ENCODE measurements around the gene SLC38A6. TPM values are rescaled to one million over a fixed set of nuclear protein-coding genes. Genes with fewer than 3 reads are reported as not detected.

The SLC38A6 gene
- total and polyA plus RNA-seq, 2 donors from 2014 or later, result 16.6 to 21.9 TPM

DNA sequence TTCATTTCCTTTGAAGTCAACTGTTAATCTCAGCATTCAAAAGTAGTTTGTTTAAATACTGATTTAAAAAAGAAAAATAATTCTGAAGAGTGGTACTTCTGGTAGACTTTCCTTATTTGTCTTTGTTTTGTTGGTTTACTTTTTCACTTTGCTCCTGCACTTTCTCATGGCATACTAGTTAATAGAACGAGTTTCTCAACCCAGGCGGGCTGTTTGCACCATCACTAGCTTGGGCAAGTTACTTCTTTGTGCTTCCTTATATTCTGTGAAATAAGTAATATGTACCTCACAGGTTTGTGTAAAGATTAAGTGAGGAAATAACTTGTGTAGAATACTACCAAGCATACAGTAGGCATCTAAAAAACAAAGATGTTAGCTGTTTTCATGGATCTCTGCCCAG, 45.5 kb downstream of the SLC38A6 start:
- intact Hi-C loops (cut with DNase I), result loop anchor here (10.0 kb wide), 1 partner anchor 402 kb away; no protein-coding TSS in a partner anchor
- no peak overlapping the region for H3K27ac ChIP-seq (ENCODE audit: low read depth in 2 of 2, low read length in 2 of 2)
- no peaks in the 10 kb centered on the region for H3K4me1 ChIP-seq (ENCODE audit: control insufficient read depth in 2 of 3, insufficient read depth in 2 of 3, low read depth in 1 of 3, low read length in 3 of 3)
- no peaks in the 10 kb centered on the region for H3K36me3 ChIP-seq (ENCODE audit: control insufficient read depth in 2 of 3, insufficient read depth in 3 of 3, low read length in 3 of 3)
- H3K4me3 ChIP-seq (ENCODE audit: low read length in 3 of 3), result no peak overlapping the region
- TF ChIP-seq CTCF (IDR thresholded peaks at IDR 0.05; ENCODE audit: borderline replicate concordance, extremely low read depth, insufficient read depth), result no peak
- H3K9me3 ChIP-seq (ENCODE audit: control insufficient read depth in 2 of 3, insufficient read depth in 1 of 3, low read length in 3 of 3), result no peaks in the 10 kb centered on the region
- DNase-seq (no peak), FAIRE-seq (no peak)
- no peaks in the 10 kb centered on the region for H3K27me3 ChIP-seq (ENCODE audit: control insufficient read depth, insufficient read depth, low read length)
- H3K9ac ChIP-seq (ENCODE audit: low read length in 3 of 3), result no peak overlapping the region

DNA sequence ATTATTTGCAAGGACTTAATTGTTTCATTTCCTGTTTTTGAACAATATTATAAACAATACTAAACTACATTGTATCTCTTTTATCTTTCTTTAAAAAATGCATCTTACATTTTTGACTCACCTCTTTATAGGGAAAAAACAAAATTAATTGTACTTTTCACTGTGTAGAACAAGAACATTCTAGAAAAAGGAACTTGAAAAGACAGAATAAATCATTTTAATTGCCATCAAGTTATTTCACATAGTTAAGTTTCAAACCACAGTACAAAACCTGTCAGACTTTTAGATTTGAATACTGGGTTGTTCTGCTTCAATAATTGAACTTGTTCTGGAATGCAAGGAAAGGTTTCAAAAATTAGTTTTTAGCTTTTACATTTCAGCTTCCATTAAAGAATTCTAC, 50.0 kb downstream of the SLC38A6 start:
- H3K9me3 ChIP-seq (ENCODE audit: control insufficient read depth in 2 of 3, insufficient read depth in 1 of 3, low read length in 3 of 3), result no peaks in the 10 kb centered on the region
- H3K4me3 ChIP-seq (ENCODE audit: low read length in 3 of 3), result no peak overlapping the region
- TF ChIP-seq CTCF (IDR thresholded peaks at IDR 0.05; ENCODE audit: borderline replicate concordance, extremely low read depth, insufficient read depth), result no peak

DNA sequence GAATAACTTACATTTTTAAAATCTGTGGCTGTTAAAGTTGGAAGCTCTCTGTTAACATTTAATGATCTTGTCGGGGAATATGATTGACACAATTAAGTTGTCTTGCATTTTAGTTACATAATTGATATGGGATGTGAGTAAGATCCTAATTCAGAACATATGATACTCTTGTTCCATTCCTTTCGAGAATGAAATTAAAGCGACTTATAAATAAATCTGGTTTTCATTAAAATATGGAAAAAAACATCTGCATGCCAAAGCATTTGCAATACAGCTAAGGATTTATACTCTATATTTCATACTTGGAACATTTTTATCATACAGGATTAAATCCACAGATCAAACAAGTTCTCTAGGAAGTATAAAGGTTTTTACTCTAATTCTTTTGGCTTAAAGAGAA, 52.0 kb downstream of the SLC38A6 start:
- no peak overlapping the region for H3K9ac ChIP-seq (ENCODE audit: low read length in 3 of 3)
- DNase-seq (no peak), FAIRE-seq (no peak)
- H3K27ac ChIP-seq (ENCODE audit: low read depth in 2 of 2, low read length in 2 of 2), result no peak overlapping the region
- no peaks in the 10 kb centered on the region for H3K9me3 ChIP-seq (ENCODE audit: control insufficient read depth in 2 of 3, insufficient read depth in 1 of 3, low read length in 3 of 3)
- intact Hi-C loops (cut with DNase I), result no loop called here
- H3K4me3 ChIP-seq (ENCODE audit: low read length in 3 of 3), result no peak overlapping the region
- TF ChIP-seq CTCF (IDR thresholded peaks at IDR 0.05; ENCODE audit: borderline replicate concordance, extremely low read depth, insufficient read depth), result no peak
- H3K36me3 ChIP-seq (ENCODE audit: control insufficient read depth in 2 of 3, insufficient read depth in 3 of 3, low read length in 3 of 3), result no peaks in the 10 kb centered on the region
- H3K4me1 ChIP-seq (ENCODE audit: control insufficient read depth in 2 of 3, insufficient read depth in 2 of 3, low read depth in 1 of 3, low read length in 3 of 3), result no peaks in the 10 kb centered on the region
- H3K27me3 ChIP-seq (ENCODE audit: control insufficient read depth, insufficient read depth, low read length), result no peaks in the 10 kb centered on the region

More for the DNA sequence above, 50.0 kb downstream of the SLC38A6 start:
- H3K36me3 ChIP-seq (ENCODE audit: control insufficient read depth in 2 of 3, insufficient read depth in 3 of 3, low read length in 3 of 3), result no peaks in the 10 kb centered on the region
- FAIRE-seq, result no peak
- no peak for DNase-seq
- no peaks in the 10 kb centered on the region for H3K4me1 ChIP-seq (ENCODE audit: control insufficient read depth in 2 of 3, insufficient read depth in 2 of 3, low read depth in 1 of 3, low read length in 3 of 3)
- intact Hi-C loops (cut with DNase I), result no loop called here
- no peak overlapping the region for H3K27ac ChIP-seq (ENCODE audit: low read depth in 2 of 2, low read length in 2 of 2)
- H3K9ac ChIP-seq (ENCODE audit: low read length in 3 of 3), result no peak overlapping the region
- H3K27me3 ChIP-seq (ENCODE audit: control insufficient read depth, insufficient read depth, low read length), result no peaks in the 10 kb centered on the region

GRCh38 chr14:61033855-61034254, 52.8 kb downstream of the SLC38A6 start:
- intact Hi-C loops (cut with DNase I), result no loop called here
- TF ChIP-seq CTCF (IDR thresholded peaks at IDR 0.05; ENCODE audit: borderline replicate concordance, extremely low read depth, insufficient read depth), result no peak
- FAIRE-seq (no peak), DNase-seq (no peak)
- H3K4me1 ChIP-seq (ENCODE audit: control insufficient read depth in 2 of 3, insufficient read depth in 2 of 3, low read depth in 1 of 3, low read length in 3 of 3), result no peaks in the 10 kb centered on the region
- H3K4me3 ChIP-seq (ENCODE audit: low read length in 3 of 3), result no peak overlapping the region
- H3K36me3 ChIP-seq (ENCODE audit: control insufficient read depth in 2 of 3, insufficient read depth in 3 of 3, low read length in 3 of 3), result no peaks in the 10 kb centered on the region
- H3K9ac ChIP-seq (ENCODE audit: low read length in 3 of 3), result no peak overlapping the region
- no peak overlapping the region for H3K27ac ChIP-seq (ENCODE audit: low read depth in 2 of 2, low read length in 2 of 2)
- H3K9me3 ChIP-seq (ENCODE audit: control insufficient read depth in 2 of 3, insufficient read depth in 1 of 3, low read length in 3 of 3), result no peaks in the 10 kb centered on the region
- no peaks in the 10 kb centered on the region for H3K27me3 ChIP-seq (ENCODE audit: control insufficient read depth, insufficient read depth, low read length)
